Duodenal mucosa (tissue), 2 donors: ENCODE measurements around the gene SLC7A7.
"Not testable (repeated sequence)": the region's sequence is repeated elsewhere in the genome, so short reads cannot be mapped to it uniquely, and the experiment has no call there.

Source experiments
- H3K27ac ChIP-seq: one replicate; pipeline ENCODE4 v1.7.0; 2013; ENCODE audit warnings: low read depth, low read length
- H3K27me3 ChIP-seq, 2 donors: one replicate each; pipeline ENCODE4 v1.7.0; 2013; ENCODE audit warnings: low read length in 2 of 2, control low read depth in 1 of 2; ENCODE audit not compliant: insufficient read depth in 2 of 2, control insufficient read depth in 1 of 2
- H3K36me3 ChIP-seq, 2 donors: one replicate each; pipeline ENCODE4 v1.7.0; 2013; ENCODE audit warnings: low read length in 2 of 2, control low read depth in 1 of 2; ENCODE audit not compliant: insufficient read depth in 2 of 2, control insufficient read depth in 1 of 2
- H3K4me1 ChIP-seq, 2 donors: one replicate each; pipeline ENCODE4 v1.7.0; 2013; ENCODE audit warnings: low read length in 2 of 2, control low read depth in 1 of 2; ENCODE audit not compliant: insufficient read depth in 2 of 2, control insufficient read depth in 1 of 2
- H3K4me3 ChIP-seq, 2 donors: one replicate each; pipeline ENCODE4 v1.7.0; 2013; ENCODE audit warnings: low read length in 2 of 2, low read depth in 1 of 2
- H3K9ac ChIP-seq, 2 donors: one replicate each; pipeline ENCODE4 v1.7.0; 2013; ENCODE audit warnings: low read length in 2 of 2, low read depth in 1 of 2
- H3K9me3 ChIP-seq, 2 donors: one replicate each; pipeline ENCODE4 v1.7.0; 2013; ENCODE audit warnings: low read length in 2 of 2, control low read depth in 1 of 2; ENCODE audit not compliant: control insufficient read depth in 1 of 2

The SLC7A7 gene

DNA sequence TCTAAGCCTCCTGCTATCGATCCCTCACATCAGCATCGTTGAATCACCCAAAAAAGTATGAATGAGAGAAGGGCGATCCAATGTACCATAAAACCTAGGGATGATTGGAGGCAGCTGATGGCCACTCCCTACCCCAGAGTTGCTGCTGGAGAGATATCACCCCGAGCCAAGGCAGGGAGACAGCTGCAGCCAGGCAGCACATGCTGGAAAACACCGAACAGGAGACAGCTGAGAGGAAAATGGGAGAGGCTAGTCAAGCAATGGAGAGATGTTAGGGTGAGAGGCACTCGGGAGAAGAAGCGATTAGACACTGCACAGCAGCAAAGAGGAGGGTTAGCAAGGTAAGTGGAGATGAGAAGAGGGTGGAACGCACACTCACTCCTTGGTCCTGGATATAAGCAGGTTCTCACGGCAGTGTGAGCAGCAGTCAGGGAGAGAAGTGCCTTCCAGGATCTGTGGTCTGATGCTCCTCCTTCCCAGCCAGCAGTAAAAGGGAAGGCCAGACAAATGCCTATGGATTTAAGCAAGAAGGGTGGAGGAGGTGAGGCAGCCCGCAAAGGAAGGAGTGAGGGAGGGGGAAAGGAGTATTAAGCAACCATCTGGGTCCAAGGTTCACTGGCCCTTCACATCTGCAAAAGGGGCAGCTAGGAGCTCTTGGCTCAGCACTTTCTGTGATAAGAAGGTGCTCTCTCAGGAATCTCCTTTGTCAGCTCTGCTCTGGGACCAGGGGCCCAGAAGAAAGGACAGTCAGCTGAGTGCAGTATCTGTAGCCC lies at the start of gene SLC7A7:
TSS of gene SLC7A7 (minus strand) at position 495 of the 773 bp plus-strand sequence. CDS start 2,037 bp downstream, outside the sequence.
- peaks cover 45 to 49% of the 10 kb centered on the region in 2 donors for H3K4me1 ChIP-seq

DNA sequence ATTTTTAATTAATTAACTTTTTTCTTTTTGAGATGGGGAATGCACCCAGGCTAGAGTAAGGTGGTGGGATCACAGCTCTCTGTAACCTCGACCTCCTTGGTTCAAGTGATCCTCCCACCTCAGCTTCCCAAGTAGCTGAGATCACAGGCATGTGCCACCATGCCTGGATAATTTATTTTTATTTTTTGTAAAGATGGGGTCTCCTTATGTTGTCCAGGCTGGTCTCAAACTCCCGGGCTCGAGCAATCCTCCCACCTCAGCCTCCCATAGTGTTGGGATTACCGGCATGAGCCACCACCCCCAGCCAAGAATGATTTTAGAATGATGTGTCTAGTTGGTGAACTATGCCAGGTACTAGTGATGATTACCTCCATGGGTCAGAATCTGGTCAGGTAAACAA lies 49.7 kb upstream of the SLC7A7 start:
- H3K36me3 ChIP-seq, result no peaks in the 10 kb centered on the region
- H3K4me3 ChIP-seq, result no peak overlapping the region
- no peak overlapping the region for H3K27ac ChIP-seq
- no peak overlapping the region for H3K9ac ChIP-seq
- no peaks in the 10 kb centered on the region for H3K4me1 ChIP-seq
- no peaks in the 10 kb centered on the region for H3K9me3 ChIP-seq
- no peaks in the 10 kb centered on the region for H3K27me3 ChIP-seq

More for the DNA sequence above, at the start of gene SLC7A7:
- Histone ChIP-seq H3K9me3 (no peaks in the 10 kb centered on the region), H3K9ac (peak within 1 kb of the TSS; percentile 42 to 68), H3K4me3 (peak within 1 kb of the TSS; percentile 63), H3K36me3 (no peaks in the 10 kb centered on the region), H3K27ac (peak within 1 kb of the TSS; percentile 65), H3K27me3 (no peaks in the 10 kb centered on the region)

DNA sequence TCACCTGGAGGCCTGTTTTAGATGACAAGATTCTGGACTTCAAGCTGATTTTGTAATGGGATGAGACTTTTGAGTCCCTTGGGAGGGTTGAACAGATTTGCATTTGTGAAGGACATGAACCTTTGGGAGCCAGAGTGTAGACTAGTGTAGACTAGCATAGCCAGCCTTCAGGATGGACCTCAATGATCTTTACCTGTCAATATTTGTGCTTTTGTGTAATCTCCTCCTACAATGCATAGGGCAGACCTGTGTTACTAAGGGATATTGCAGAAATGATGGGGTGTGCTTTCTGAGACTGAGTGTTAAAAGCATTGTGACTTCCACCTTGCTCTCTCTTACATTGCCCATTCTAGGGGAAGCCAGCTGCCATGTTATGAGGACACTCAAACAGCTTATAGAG lies 46.4 kb upstream of the SLC7A7 start:
- Histone ChIP-seq H3K27me3 (no peaks in the 10 kb centered on the region), H3K9me3 (no peaks in the 10 kb centered on the region), H3K27ac (no peak overlapping the region), H3K4me3 (no peak overlapping the region), H3K36me3 (no peaks in the 10 kb centered on the region), H3K9ac (no peak overlapping the region), H3K4me1 (no peaks in the 10 kb centered on the region)

DNA sequence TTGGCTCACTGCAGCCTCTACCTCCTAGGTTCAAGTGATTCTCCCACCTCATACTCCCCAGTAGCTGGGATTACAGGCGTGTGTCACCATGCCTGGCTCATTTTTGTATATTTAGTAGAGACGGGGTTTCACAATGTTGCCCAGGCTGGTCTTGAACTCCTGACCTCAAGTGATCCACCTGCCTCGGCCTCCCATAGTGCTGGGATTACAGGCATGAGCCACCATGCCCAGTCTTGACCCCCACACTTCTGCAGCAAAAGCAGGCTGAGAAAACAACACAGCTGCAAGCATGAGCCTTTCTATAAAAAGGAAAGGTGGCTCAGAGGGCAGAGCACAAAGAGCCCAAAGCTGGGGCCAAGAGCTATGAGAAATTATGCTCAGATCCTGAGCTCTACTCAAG lies 45.1 kb upstream of the SLC7A7 start:
- H3K9ac ChIP-seq, H3K4me3 ChIP-seq: not testable (repeated sequence)

DNA sequence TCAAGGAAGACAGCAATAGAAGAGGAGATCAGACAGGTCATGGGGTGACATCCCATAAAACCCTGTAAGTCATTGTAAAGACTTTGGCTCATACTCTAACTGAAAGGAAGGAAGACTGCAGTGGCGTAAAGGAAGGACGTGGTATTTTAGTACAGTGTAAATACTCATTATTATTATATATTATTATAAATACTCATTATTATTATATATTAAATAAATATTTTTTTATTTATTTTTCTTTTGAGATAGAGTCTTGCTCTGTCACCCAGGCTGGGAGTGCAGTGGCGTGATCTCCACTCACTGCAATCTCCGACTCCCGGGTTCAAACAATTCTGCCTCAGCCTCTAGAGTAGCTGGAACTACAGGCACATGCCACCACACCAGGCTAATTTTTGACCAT lies 41.2 kb upstream of the SLC7A7 start:
- Histone ChIP-seq H3K4me3 (no peak overlapping the region), H3K9ac (no peak overlapping the region), H3K4me1 (peaks cover 16 to 23% of the 10 kb centered on the region in 2 donors), H3K36me3 (no peaks in the 10 kb centered on the region), H3K27me3 (no peaks in the 10 kb centered on the region), H3K9me3 (no peaks in the 10 kb centered on the region), H3K27ac (no peak overlapping the region)

More for the DNA sequence above, 45.1 kb upstream of the SLC7A7 start:
- H3K4me1 ChIP-seq, H3K9me3 ChIP-seq, H3K36me3 ChIP-seq, H3K27me3 ChIP-seq, H3K27ac ChIP-seq: not testable (repeated sequence)

DNA sequence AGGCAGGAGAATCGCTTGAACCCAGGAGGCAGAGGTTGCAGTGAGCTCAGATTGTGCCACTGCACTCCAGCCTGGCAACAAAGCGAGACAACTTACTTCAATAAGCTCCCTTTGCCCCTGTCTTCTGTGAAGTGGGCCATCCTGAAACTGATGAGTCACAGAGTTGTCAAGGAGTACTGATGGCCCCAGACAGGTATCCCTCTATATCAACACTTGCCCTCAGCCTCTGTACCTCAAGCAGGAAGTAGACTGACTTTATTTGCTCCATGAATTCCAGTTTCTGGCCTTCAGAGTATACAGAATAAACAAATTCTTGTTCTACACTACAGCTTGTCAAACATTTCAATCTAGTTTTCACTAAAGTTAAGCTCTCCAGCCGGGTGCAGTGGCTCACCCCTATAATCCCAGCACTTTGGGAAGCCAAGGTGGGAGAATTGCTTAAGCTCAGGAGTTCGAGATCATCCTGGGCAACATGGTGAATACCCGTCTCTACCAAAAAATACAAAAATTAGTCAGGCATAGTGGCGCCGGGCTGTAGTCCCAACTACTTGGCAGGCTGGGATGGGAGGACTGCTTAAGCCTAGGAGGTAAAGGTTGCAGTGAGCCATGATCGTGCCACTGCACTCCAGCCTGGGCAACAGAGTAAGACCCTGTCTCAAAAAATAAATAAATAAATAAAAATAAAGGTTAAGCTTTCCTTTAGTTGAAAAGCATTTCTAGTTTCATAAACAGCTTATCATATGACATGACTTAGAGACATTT lies 39.9 kb upstream of the SLC7A7 start:
- Histone ChIP-seq H3K4me1 (peaks cover 25 to 33% of the 10 kb centered on the region in 2 donors), H3K27ac (no peak overlapping the region), H3K9ac (no peak overlapping the region), H3K36me3 (no peaks in the 10 kb centered on the region), H3K9me3 (no peaks in the 10 kb centered on the region), H3K27me3 (no peaks in the 10 kb centered on the region), H3K4me3 (no peak overlapping the region)

DNA sequence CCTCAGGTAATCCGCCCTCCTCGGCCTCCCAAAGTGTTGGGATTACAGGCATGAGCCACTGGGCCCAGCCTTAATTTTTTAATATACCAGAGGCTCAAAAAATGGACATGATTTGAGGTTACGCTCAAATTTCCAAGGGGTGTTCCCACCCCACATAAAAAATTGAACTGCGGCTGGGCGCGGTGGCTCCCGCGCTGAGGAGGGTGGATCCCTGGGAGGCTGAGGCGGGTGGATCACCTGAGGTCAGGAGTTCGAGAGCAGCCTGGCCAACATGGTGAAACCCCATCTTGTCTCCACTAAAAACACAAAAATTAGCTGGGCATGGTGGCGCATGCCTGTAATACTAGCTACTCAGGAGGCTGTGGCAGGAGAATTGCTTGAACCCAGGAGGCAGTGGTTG lies 39.1 kb upstream of the SLC7A7 start:
- not testable (repeated sequence) for H3K27me3 ChIP-seq, H3K9me3 ChIP-seq, H3K27ac ChIP-seq, H3K9ac ChIP-seq, H3K36me3 ChIP-seq, H3K4me3 ChIP-seq
- H3K4me1 ChIP-seq, result peaks cover 25 to 33% of the 10 kb centered on the region in 2 donors

DNA sequence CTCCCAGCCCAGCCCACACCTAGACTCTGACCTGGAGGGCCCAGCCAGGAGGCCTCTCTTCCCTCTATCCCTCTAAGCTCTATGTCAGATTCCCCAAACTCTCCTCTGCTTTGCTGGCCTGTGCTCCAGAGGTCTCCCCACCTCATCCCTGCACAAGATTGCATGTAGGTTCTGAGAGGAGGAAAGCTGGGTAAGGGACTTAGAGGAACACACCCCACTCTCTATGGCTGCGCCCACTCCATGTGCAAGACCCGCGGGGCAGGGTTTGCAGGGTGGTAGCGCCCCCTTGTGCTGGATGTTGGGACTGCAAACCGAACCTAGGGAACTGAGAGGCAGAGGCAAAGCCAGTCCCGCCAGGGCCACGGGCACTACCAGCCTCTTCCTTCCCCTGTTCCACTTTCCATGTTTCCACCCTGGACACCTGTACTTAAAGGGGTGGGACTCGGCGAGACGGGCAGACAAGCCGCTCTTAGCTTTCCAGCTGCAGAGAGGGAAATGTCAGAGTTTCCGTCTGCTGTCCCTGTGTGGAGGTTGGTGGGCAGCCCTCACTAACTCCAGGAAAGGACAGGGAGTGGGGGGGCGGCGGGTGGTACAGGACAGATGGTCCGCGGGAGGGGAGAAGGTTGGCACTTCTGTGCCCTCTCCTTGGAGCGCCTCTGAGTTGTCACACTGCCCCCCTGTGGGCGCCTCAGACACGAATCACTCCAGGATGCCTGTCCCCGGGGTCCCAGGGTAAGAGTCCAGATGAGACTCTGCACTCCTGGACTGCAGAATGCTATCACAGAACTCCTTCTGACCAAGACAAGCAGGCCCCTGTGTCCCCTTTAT lies 37.9 kb upstream of the SLC7A7 start:
- Histone ChIP-seq H3K9me3 (no peaks in the 10 kb centered on the region), H3K4me1 (peaks cover 32 to 37% of the 10 kb centered on the region in 2 donors), H3K4me3 (peak overlapping the region; percentile 82 to 85), H3K27me3 (no peaks in the 10 kb centered on the region), H3K9ac (peak overlapping the region; percentile 86 to 98), H3K27ac (peak overlapping the region; percentile 77), H3K36me3 (no peaks in the 10 kb centered on the region)

DNA sequence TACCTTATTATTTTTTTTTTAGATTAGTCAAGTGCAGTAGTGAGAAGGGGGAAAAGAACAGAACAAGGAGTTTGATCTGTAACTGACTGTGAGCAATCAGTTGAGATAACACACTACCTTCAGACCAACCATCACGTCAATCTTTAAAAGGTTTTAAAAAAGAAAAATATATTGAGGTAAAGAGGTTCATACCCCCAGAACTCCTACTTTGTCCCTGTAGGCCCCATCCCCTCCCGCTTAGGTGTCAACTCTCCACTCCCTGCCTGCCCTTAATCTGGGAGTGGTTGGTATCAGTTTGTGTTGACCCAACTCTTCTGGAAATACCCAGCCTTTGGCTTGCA lies 37.3 kb upstream of the SLC7A7 start:
- Histone ChIP-seq H3K4me1 (peaks cover 36 to 43% of the 10 kb centered on the region in 2 donors), H3K36me3 (no peaks in the 10 kb centered on the region), H3K27ac (peak overlapping the region; percentile 77), H3K9ac (peak overlapping the region; percentile 86 to 98), H3K27me3 (no peaks in the 10 kb centered on the region), H3K4me3 (peak overlapping the region; percentile 82 to 85), H3K9me3 (no peaks in the 10 kb centered on the region)

DNA sequence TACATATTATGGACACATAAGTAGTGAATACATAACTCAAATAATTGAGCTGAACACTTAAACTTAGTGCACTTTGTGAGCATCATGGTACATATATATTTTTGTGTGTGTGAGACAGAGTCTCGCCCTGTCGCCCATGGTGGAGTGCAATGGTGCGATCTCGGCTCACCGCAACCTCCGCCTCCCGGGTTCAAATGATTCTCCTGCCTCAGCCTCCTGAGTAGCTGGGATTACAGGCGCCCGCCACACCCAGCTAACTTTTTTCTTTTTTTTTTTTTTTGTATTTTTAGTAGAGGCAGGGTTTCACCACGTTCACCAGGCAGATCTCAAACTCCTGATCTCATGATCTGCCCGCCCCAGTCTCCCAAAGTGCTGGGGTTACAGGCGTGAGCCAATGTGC lies 36.9 kb upstream of the SLC7A7 start:
- H3K9me3 ChIP-seq, H3K4me3 ChIP-seq, H3K9ac ChIP-seq, H3K27me3 ChIP-seq, H3K36me3 ChIP-seq: not testable (repeated sequence)
- peaks cover 36 to 43% of the 10 kb centered on the region in 2 donors for H3K4me1 ChIP-seq
- H3K27ac ChIP-seq, result peak overlapping the region; percentile 77
